Transverse colon (tissue), 4 donors: Measurements from ENCODE around the gene SEBOX. TPM values are rescaled to one million over a fixed set of nuclear protein-coding genes. Genes with fewer than 3 reads are reported as not detected.

Experiments used
- DNase-seq: peaks from one replicate; pipeline ENCODE4 v3.0.0-alpha.2; 2019
- H3K27ac ChIP-seq, 4 donors: fragments of 200-600 bp; sonication (generic); 2 replicates each; pipeline ENCODE4 v1.5.1; 2016 to 2018; ENCODE audit warnings: inconsistent platforms in 4 of 4
- H3K27me3 ChIP-seq: fragments of 200-600 bp; sonication (generic); 2 replicates; pipeline ENCODE4 v1.5.1; 2017; ENCODE audit warnings: inconsistent platforms
- H3K36me3 ChIP-seq, 4 donors: fragments of 200-600 bp; sonication (generic); 2 replicates each; pipeline ENCODE4 v1.5.1; 2017 to 2019; ENCODE audit warnings: inconsistent platforms in 4 of 4
- H3K4me1 ChIP-seq, 4 donors: fragments of 200-600 bp; sonication (generic); 2 replicates each; pipeline ENCODE4 v1.5.1; 2017 to 2020; ENCODE audit warnings: inconsistent platforms in 4 of 4
- H3K4me3 ChIP-seq, 4 donors: fragments of 200-600 bp; sonication (generic); 1 replicate in 1 of 4; 2 replicates in 3 of 4; pipeline versions ENCODE4 v1.5.1 to v1.6.1; 2017 to 2019; ENCODE audit warnings: inconsistent platforms in 4 of 4
- H3K9me3 ChIP-seq, 2 donors: fragments of 200-600 bp; sonication (generic); 2 replicates each; pipeline ENCODE4 v1.5.1; 2017 to 2019; ENCODE audit warnings: inconsistent platforms in 2 of 2
- EP300 ChIP-seq: sonication (generic); formaldehyde crosslinking; IDR thresholded peaks from one replicate; pipeline ENCODE4 v1.6.1; 2017; ENCODE audit warnings: antibody characterized with exemption, low read depth
- POLR2A ChIP-seq: fragments of 450-650 bp; IDR thresholded peaks from one replicate; pipeline ENCODE4 v1.6.1; 2016; ENCODE audit warnings: antibody characterized with exemption, mild to moderate bottlenecking, moderate library complexity
- POLR2AphosphoS5 ChIP-seq, 3 donors: sonication (generic); formaldehyde crosslinking; IDR thresholded peaks; one replicate each; pipeline ENCODE4 v1.6.1; 2016; ENCODE audit warnings: antibody characterized with exemption in 3 of 3
- WGBS, 2 donors: methylation state at CpG; one replicate each; pipeline ENCODE4 v1.1.5; 2018; ENCODE audit warnings: low coverage in 1 of 2; 5-methylcytosine and 5-hydroxymethylcytosine counted together
- in situ Hi-C, 4 donors: fragments of 200-750 bp; cut with MboI; loops; one replicate each; pipeline versions ENCODE4 v1.15.0 to v1.15.1; 2017; ENCODE audit warnings: low sequenced_read_pairs in 3 of 4, low pct_ligation_motif_present in 1 of 4, low pct_unique_long_range_greater_than_20kb in 1 of 4
- intact Hi-C: fragments of 100-400 bp; cut with DNase I; formaldehyde crosslinking; loops from one replicate; pipeline ENCODE4 v1.15.1; 2023; ENCODE audit warnings: low total_unique reads
- total RNA-seq, 4 donors: library from RNA; depleted of rRNA; stranded (reverse); fragments of >200 nt; gene quantifications; one replicate each; pipeline ENCODE4 v1.1.0, GENCODE V29; 2016
- TF ChIP-seq, protein P1 (sequence below), 5 experiments: fragments of 200-600 bp in 3 of 5; fragments of 450-650 bp in 2 of 5; sonication (generic) in 3 of 5; IDR thresholded peaks; 1 replicate in 2 of 5; 2 replicates in 3 of 5; pipeline ENCODE4 v1.5.1; 2016 to 2017; ENCODE audit warnings: antibody characterized with exemption in 5 of 5, inconsistent platforms in 3 of 5, mild to moderate bottlenecking in 2 of 5, moderate library complexity in 1 of 5

The SEBOX gene
- total RNA-seq, 4 donors from 2014 or later, result not detected

DNA sequence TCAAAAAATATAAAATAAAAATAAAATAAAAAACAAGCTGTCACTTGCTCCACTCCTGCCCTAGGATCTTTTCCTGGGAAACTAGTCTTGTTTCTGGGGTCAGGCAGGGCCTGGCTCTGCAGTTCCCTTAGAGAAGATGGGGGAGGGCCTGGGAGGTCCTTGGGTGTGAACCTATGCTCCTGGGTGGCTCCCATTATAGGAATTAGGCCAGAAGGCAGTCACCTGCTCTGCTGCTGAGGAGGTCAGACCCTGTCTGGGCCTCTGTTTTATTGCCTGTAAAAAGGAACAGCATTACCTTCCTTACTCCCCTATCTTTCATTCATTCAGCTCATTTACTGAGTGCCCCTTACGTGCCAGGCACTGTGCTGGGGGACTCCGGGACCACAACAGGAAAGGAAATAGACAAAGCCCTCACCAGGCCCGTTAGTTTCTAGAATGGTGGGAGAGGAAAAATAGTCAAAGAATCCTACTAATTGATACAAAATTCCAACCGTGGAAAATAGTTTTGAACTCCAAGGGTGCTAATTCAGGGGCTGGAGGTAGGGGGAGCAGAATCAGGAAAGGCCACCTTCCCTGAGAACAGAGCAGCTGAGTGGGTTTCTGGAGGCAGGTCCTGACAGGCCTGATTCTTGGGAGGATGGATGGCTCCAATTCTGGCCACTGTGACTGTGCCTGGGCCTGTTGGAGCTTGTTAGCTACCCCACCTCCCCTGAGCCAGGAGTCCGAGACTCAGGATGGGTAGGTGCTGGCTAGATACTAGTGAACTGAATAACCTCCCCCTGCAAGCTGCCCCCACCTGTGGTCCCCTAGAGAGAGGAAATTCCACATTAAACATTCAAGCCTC, 42.4 kb upstream of the SEBOX start:
- in situ Hi-C loops (no loop called here), intact Hi-C loops (no loop called here)
- H3K36me3 ChIP-seq, result no peaks in the 10 kb centered on the region
- DNase-seq, result no peak
- H3K4me3 ChIP-seq, result no peak overlapping the region
- no peak overlapping the region for H3K27ac ChIP-seq
- no peaks in the 10 kb centered on the region for H3K27me3 ChIP-seq
- TF ChIP-seq EP300 (no peak), POLR2AphosphoS5 (IDR thresholded peaks at IDR 0.05) (no peak), POLR2A (no peak)
- TF ChIP-seq, protein P1, sequence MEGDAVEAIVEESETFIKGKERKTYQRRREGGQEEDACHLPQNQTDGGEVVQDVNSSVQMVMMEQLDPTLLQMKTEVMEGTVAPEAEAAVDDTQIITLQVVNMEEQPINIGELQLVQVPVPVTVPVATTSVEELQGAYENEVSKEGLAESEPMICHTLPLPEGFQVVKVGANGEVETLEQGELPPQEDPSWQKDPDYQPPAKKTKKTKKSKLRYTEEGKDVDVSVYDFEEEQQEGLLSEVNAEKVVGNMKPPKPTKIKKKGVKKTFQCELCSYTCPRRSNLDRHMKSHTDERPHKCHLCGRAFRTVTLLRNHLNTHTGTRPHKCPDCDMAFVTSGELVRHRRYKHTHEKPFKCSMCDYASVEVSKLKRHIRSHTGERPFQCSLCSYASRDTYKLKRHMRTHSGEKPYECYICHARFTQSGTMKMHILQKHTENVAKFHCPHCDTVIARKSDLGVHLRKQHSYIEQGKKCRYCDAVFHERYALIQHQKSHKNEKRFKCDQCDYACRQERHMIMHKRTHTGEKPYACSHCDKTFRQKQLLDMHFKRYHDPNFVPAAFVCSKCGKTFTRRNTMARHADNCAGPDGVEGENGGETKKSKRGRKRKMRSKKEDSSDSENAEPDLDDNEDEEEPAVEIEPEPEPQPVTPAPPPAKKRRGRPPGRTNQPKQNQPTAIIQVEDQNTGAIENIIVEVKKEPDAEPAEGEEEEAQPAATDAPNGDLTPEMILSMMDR (IDR thresholded peaks at IDR 0.05), result no peak
- H3K4me1 ChIP-seq, result peaks cover 3 to 26% (median 22%) of the 10 kb centered on the region in 4 donors
- no peaks in the 10 kb centered on the region for H3K9me3 ChIP-seq
- 76 to 79% methylated on average over 4 to 5 of the region's 5 CpGs for WGBS, 2 donors

DNA sequence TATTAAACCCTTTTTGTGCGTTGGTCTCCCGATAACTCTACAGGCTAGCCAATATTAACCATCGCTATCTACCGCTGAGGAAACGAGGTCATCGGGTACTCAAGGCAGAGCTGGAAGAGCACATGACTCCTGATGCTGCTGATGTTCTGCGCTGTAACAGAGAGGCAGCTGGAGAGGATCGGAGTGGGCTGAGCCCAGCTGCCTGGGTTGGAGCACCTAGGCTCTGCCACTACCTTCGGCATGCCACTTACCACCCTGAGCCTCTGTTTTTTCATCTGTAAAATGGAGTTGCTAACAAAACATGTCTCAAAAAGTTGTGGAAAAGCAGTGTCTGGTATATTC, 41.4 kb upstream of the SEBOX start:
- peaks cover 3 to 26% (median 22%) of the 10 kb centered on the region in 4 donors for H3K4me1 ChIP-seq
- WGBS, 2 donors, result 26% methylated on average over 9 of the region's 9 CpGs; no CpG with 5 or more reads in 1 of the 2 donors
- peak overlapping the region in 3 of 4 donors; percentile 35 to 65 (median 63) for H3K27ac ChIP-seq
- no peak for TF ChIP-seq POLR2A
- no peak for TF ChIP-seq EP300
- TF ChIP-seq, protein P1 (IDR thresholded peaks at IDR 0.05), result no peak
- TF ChIP-seq POLR2AphosphoS5 (IDR thresholded peaks at IDR 0.05), result no peak
- intact Hi-C loops (no loop called here), in situ Hi-C loops (no loop called here)
- no peaks in the 10 kb centered on the region for H3K36me3 ChIP-seq
- no peaks in the 10 kb centered on the region for H3K9me3 ChIP-seq
- no peak for DNase-seq
- no peaks in the 10 kb centered on the region for H3K27me3 ChIP-seq
- H3K4me3 ChIP-seq, result peak overlapping the region in 3 of 4 donors; percentile 57 to 75 (median 73)

- Histone ChIP-seq H3K4me3 (peak within 1 kb of the TSS; percentile 57 to 88 (median 74)), H3K27me3 (no peaks in the 10 kb centered on the region), H3K27ac (peak within 1 kb of the TSS; percentile 35 to 77 (median 64)), H3K4me1 (peaks cover 3 to 26% (median 22%) of the 10 kb centered on the region in 4 donors), H3K36me3 (no peaks in the 10 kb centered on the region), H3K9me3 (no peaks in the 10 kb centered on the region)
- WGBS, 2 donors, result 0 to 1% methylated on average over 6 to 35 of the region's 70 CpGs
- TF ChIP-seq POLR2AphosphoS5 (IDR thresholded peaks at IDR 0.05) (no peak), EP300 (no peak), POLR2A (no peak)
- TF ChIP-seq, protein P1 (IDR thresholded peaks at IDR 0.05), result no peak
- peak; percentile 73 for DNase-seq
- in situ Hi-C loops (no loop called here), intact Hi-C loops (no loop called here)
Observed at GRCh38 chr17:28405632-28406472, 40.9 kb upstream of the SEBOX start, which contains the start of gene SLC46A1. Gene SLC46A1, minus strand, starts transcription at chr17:28406212. Its CDS starts 98 bp downstream, at chr17:28406114.
